WTC11 (cell line): ENCODE data around the gene MAGEA9B. TPM values are rescaled to one million over a fixed set of nuclear protein-coding genes. Genes with fewer than 3 reads are reported as not detected.

Source experiments
- ATAC-seq: fragments of 200-7000 bp; cut with Tn5 transposase; 2 replicates; pipeline ENCODE4 v1.10.0; 2021; ENCODE audit warnings: mild to moderate bottlenecking, moderate library complexity
- CTCF ChIA-PET: fragments of 300-600 bp; sonication (Branson Sonifier 250); formaldehyde crosslinking; loops from one replicate; lab custom pipeline; 2021; ENCODE audit warnings: antibody characterized with exemption; lab: Charles Lee
- POLR2A ChIA-PET: fragments of 350-600 bp; sonication (Branson Sonifier 250); formaldehyde crosslinking; loops from one replicate; lab custom pipeline; 2021; ENCODE audit warnings: antibody characterized with exemption; lab: Charles Lee
- DNase-seq: peaks from one replicate; pipeline ENCODE4 v3.0.0; 2021; ENCODE audit warnings: low spot score
- H3K27ac Mint-ChIP-seq: 2 replicates; pipeline ENCODE4 v1.8.0; 2021; ENCODE audit warnings: mixed read lengths
- H3K27me3 Mint-ChIP-seq: 2 replicates; pipeline ENCODE4 v1.8.0; 2021; ENCODE audit warnings: low read depth, mild to moderate bottlenecking, moderate library complexity, mixed read lengths
- H3K36me3 Mint-ChIP-seq: 2 replicates; pipeline ENCODE4 v1.8.0; 2021; ENCODE audit warnings: mixed read lengths
- H3K4me1 Mint-ChIP-seq: 2 replicates; pipeline ENCODE4 v1.8.0; 2022; ENCODE audit warnings: mixed read lengths
- H3K4me3 Mint-ChIP-seq: 2 replicates; pipeline ENCODE4 v1.8.0; 2021; ENCODE audit warnings: mild to moderate bottlenecking, moderate library complexity, mixed read lengths
- H3K9me3 Mint-ChIP-seq: 2 replicates; pipeline ENCODE4 v1.8.0; 2021; ENCODE audit warnings: mixed read lengths
- ATF3 ChIP-seq: sonication (generic); formaldehyde crosslinking; conservative IDR thresholded peaks from 2 replicates; pipeline ENCODE4 v1.8.1; 2022; ENCODE audit warnings: mild to moderate bottlenecking, missing genetic modification reagents
- CBFB ChIP-seq: sonication (generic); formaldehyde crosslinking; IDR thresholded peaks from 2 replicates; pipeline ENCODE4 v1.8.1; 2022; ENCODE audit warnings: mild to moderate bottlenecking, low read depth, missing genetic modification reagents
- CREM ChIP-seq: sonication (generic); formaldehyde crosslinking; IDR thresholded peaks from 2 replicates; pipeline ENCODE4 v1.8.1; 2022; ENCODE audit warnings: mild to moderate bottlenecking, missing genetic modification reagents, moderate library complexity
- CTCF ChIP-seq: fragments of 200-600 bp; IDR thresholded peaks from 2 replicates; pipeline ENCODE4 v1.8.0; 2022; ENCODE audit warnings: antibody characterized with exemption
- ERG ChIP-seq: fragments of 250-450 bp; sonication (Bioruptor Pico); IDR thresholded peaks from 2 replicates; pipeline ENCODE4 v1.8.0; 2021; ENCODE audit warnings: mild to moderate bottlenecking
- ESRRA ChIP-seq: sonication (generic); formaldehyde crosslinking; IDR thresholded peaks from 2 replicates; pipeline ENCODE4 v1.8.1; 2022; ENCODE audit warnings: mild to moderate bottlenecking, missing genetic modification reagents, borderline replicate concordance
- HMGA2 ChIP-seq: fragments of 250-450 bp; sonication (Bioruptor Pico); IDR thresholded peaks from 2 replicates; pipeline ENCODE4 v1.4.0; 2021; ENCODE audit warnings: mild to moderate bottlenecking, moderate library complexity
- JAZF1 ChIP-seq: fragments of 250-450 bp; sonication (Bioruptor Pico); IDR thresholded peaks from 2 replicates; pipeline ENCODE4 v1.9.0; 2021; ENCODE audit warnings: moderate library complexity, mild to moderate bottlenecking, inconsistent platforms
- MYBL2 ChIP-seq: sonication (generic); formaldehyde crosslinking; IDR thresholded peaks from 2 replicates; pipeline ENCODE4 v1.8.1; 2023; ENCODE audit warnings: mild to moderate bottlenecking, moderate library complexity, missing genetic modification reagents
- NR2C2 ChIP-seq: sonication (generic); formaldehyde crosslinking; IDR thresholded peaks from 2 replicates; pipeline ENCODE4 v1.8.0; 2022; ENCODE audit warnings: mild to moderate bottlenecking, missing genetic modification reagents
- OVOL2 ChIP-seq: fragments of 250-450 bp; sonication (Bioruptor Pico); IDR thresholded peaks from 2 replicates; pipeline ENCODE4 v1.9.0; 2021; ENCODE audit warnings: mild to moderate bottlenecking, borderline replicate concordance
- PRDM15 ChIP-seq: sonication (generic); formaldehyde crosslinking; IDR thresholded peaks from 2 replicates; pipeline ENCODE4 v1.8.0; 2022; ENCODE audit warnings: missing genetic modification reagents
- PREB ChIP-seq: sonication (generic); formaldehyde crosslinking; IDR thresholded peaks from 2 replicates; pipeline ENCODE4 v1.8.1; 2022; ENCODE audit warnings: mild to moderate bottlenecking, missing genetic modification reagents, moderate library complexity, borderline replicate concordance
- SOX15 ChIP-seq: fragments of 250-450 bp; sonication (Bioruptor Pico); IDR thresholded peaks from 2 replicates; pipeline ENCODE4 v1.9.0; 2021; ENCODE audit warnings: mild to moderate bottlenecking
- TP53 ChIP-seq: sonication (generic); formaldehyde crosslinking; IDR thresholded peaks from 2 replicates; pipeline ENCODE4 v1.8.1; 2023; ENCODE audit warnings: mild to moderate bottlenecking, missing genetic modification reagents
- ZBTB43 ChIP-seq: sonication (generic); formaldehyde crosslinking; IDR thresholded peaks from 2 replicates; pipeline ENCODE4 v1.8.1; 2023; ENCODE audit warnings: mild to moderate bottlenecking, missing genetic modification reagents
- ZNF121 ChIP-seq: sonication (generic); formaldehyde crosslinking; IDR thresholded peaks from 2 replicates; pipeline ENCODE4 v1.8.0; 2023; ENCODE audit warnings: missing genetic modification reagents
- ZNF138 ChIP-seq: sonication (generic); formaldehyde crosslinking; conservative IDR thresholded peaks from 2 replicates; pipeline ENCODE4 v1.8.1; 2022; ENCODE audit warnings: mild to moderate bottlenecking, moderate library complexity, missing genetic modification reagents
- ZNF232 ChIP-seq: sonication (generic); formaldehyde crosslinking; IDR thresholded peaks from 2 replicates; pipeline ENCODE4 v1.8.0; 2022; ENCODE audit warnings: mild to moderate bottlenecking, missing genetic modification reagents
- ZNF396 ChIP-seq: fragments of 250-450 bp; sonication (Bioruptor Pico); IDR thresholded peaks from 2 replicates; pipeline ENCODE4 v1.8.0; 2021; ENCODE audit warnings: mild to moderate bottlenecking, moderate library complexity, borderline replicate concordance
- total RNA-seq: library from RNA; stranded (reverse); gene quantifications from 3 replicates; pipeline ENCODE4 v1.2.3, GENCODE V29; 2021

MAGEA9B gene
- total RNA-seq, 1 experiment from 2014 or later = 0.35 TPM

- TF ChIP-seq CTCF = no peak
- no peak for TF ChIP-seq MYBL2 (CRISPR knock-in tag)
- TF ChIP-seq ZNF138 (CRISPR knock-in tag) = no peak
- no peak for TF ChIP-seq ERG (CRISPR knock-in tag)
- TF ChIP-seq CBFB (CRISPR knock-in tag) = no peak
- no peak for TF ChIP-seq NR2C2 (CRISPR knock-in tag)
- TF ChIP-seq HMGA2 (CRISPR knock-in tag) = no peak
- TF ChIP-seq ZBTB43 = no peak
- TF ChIP-seq ZNF232 (CRISPR knock-in tag) = no peak
Measured at GRCh38 chrX:149567621-149568417, 19.4 kb downstream of the MAGEA9B start (continued).

GRCh38 chrX:149563359-149563758 lies 23.9 kb downstream of the MAGEA9B start:
- no peak for ATAC-seq
- POLR2A ChIA-PET = no interaction called here
- DNase-seq = no peak

More at GRCh38 chrX:149563359-149563758, 23.9 kb downstream of the MAGEA9B start:
- H3K27me3 Mint-ChIP-seq = no peaks in the 10 kb centered on the region; the same call in 1 of the 2 replicates
- H3K36me3 Mint-ChIP-seq = peaks cover 14% of the 10 kb centered on the region
- no peak overlapping the region for H3K4me3 Mint-ChIP-seq
- no peak for TF ChIP-seq PREB (CRISPR knock-in tag)
- no peak for TF ChIP-seq OVOL2 (CRISPR knock-in tag)
- TF ChIP-seq ZNF121 (CRISPR knock-in tag) = no peak
- no peak for TF ChIP-seq PRDM15
- TF ChIP-seq TP53 (CRISPR knock-in tag) = no peak
- no peak for TF ChIP-seq CREM (CRISPR knock-in tag)
- no peak for TF ChIP-seq CBFB (CRISPR knock-in tag)
- no peak for TF ChIP-seq MYBL2 (CRISPR knock-in tag)
- TF ChIP-seq ZNF138 (CRISPR knock-in tag) = no peak
- no peak for TF ChIP-seq ATF3 (CRISPR knock-in tag)
- TF ChIP-seq ZNF396 (CRISPR knock-in tag) = no peak
- TF ChIP-seq ERG (CRISPR knock-in tag) = no peak
- no peak for TF ChIP-seq SOX15 (CRISPR knock-in tag)
- no peak for TF ChIP-seq JAZF1
- no peak for TF ChIP-seq ZNF232 (CRISPR knock-in tag)
- no peak for TF ChIP-seq ESRRA
- H3K4me1 Mint-ChIP-seq = no peaks in the 10 kb centered on the region
- H3K27ac Mint-ChIP-seq = no peak overlapping the region
- peaks cover 19% of the 10 kb centered on the region for H3K9me3 Mint-ChIP-seq
- CTCF ChIA-PET = no interaction called here
